Measurements from ENCODE around the gene HES2.
"Not testable (repeated sequence)": the region's sequence is repeated elsewhere in the genome, so short reads cannot be mapped to it uniquely, and the experiment has no call there.

The HES2 gene

GRCh38 chr1:6367381-6368012 is 52.2 kb downstream of the HES2 start:
- no peaks in the 10 kb centered on the region for H3K4me1 ChIP-seq (ENCODE audit: control insufficient read depth, insufficient read depth, low read length, poor library complexity, severe bottlenecking)

DNA sequence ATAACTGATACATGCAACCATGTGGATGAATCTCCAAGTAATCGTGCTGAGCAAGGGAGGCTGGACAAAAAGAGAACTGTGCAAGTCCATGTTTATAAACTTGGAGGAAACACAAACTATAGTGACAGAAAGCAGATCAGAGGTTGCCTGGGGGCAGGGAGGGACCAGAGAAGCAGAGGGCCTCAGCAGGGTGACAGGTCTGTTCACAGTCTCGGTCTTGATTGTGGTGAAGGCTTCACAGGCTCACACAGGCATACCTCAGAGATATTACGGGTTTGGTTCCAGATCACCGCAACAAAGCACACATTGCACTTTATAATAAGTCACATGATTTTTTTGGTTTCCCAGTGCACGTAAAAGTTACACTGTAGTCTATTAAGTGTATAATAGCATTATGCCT is 54.7 kb downstream of the HES2 start:
- no peak overlapping the region for H3K27ac ChIP-seq (ENCODE audit: insufficient read depth, low read length, poor library complexity, severe bottlenecking)
- H3K4me1 ChIP-seq (ENCODE audit: control insufficient read depth, insufficient read depth, low read length, poor library complexity, severe bottlenecking): peaks cover 6% of the 10 kb centered on the region
- H3K9me3 ChIP-seq (ENCODE audit: control insufficient read depth, low read length): no peaks in the 10 kb centered on the region
- H3K27me3 ChIP-seq (replicated peaks; ENCODE audit: control insufficient read depth, insufficient read depth, low read length, poor library complexity, severe bottlenecking): no peaks in the 10 kb centered on the region
- no peak overlapping the region for H3K4me3 ChIP-seq (ENCODE audit: insufficient read depth, low read depth, low read length, poor library complexity, severe bottlenecking)
- DNase-seq: peak in 1 of 3 donors; percentile 29
- no peaks in the 10 kb centered on the region for H3K36me3 ChIP-seq (ENCODE audit: control insufficient read depth, insufficient read depth, low read length)

More at GRCh38 chr1:6367381-6368012, 52.2 kb downstream of the HES2 start:
- Histone ChIP-seq H3K36me3 (ENCODE audit: control insufficient read depth, insufficient read depth, low read length) (no peaks in the 10 kb centered on the region), H3K9me3 (ENCODE audit: control insufficient read depth, low read length) (no peaks in the 10 kb centered on the region), H3K27me3 (replicated peaks; ENCODE audit: control insufficient read depth, insufficient read depth, low read length, poor library complexity, severe bottlenecking) (no peaks in the 10 kb centered on the region), H3K27ac (ENCODE audit: insufficient read depth, low read length, poor library complexity, severe bottlenecking) (no peak overlapping the region), H3K4me3 (ENCODE audit: insufficient read depth, low read depth, low read length, poor library complexity, severe bottlenecking) (no peak overlapping the region)
- no peak for DNase-seq

- H3K4me3 ChIP-seq (ENCODE audit: insufficient read depth, low read depth, low read length, poor library complexity, severe bottlenecking); H3K27ac ChIP-seq (ENCODE audit: insufficient read depth, low read length, poor library complexity, severe bottlenecking); H3K27me3 ChIP-seq (replicated peaks; ENCODE audit: control insufficient read depth, insufficient read depth, low read length, poor library complexity, severe bottlenecking); H3K36me3 ChIP-seq (ENCODE audit: control insufficient read depth, insufficient read depth, low read length); H3K9me3 ChIP-seq (ENCODE audit: control insufficient read depth, low read length); DNase-seq: not testable (repeated sequence)
- peaks cover 23% of the 10 kb centered on the region for H3K4me1 ChIP-seq (ENCODE audit: control insufficient read depth, insufficient read depth, low read length, poor library complexity, severe bottlenecking)
Measured at GRCh38 chr1:6363085-6363884, 56.4 kb downstream of the HES2 start.
